Natural killer cell treated with Interleukin-12 subunit alpha and Interleukin-12 subunit beta and Interleukin-15 and Interleukin-18, amount 100 ng/mL, for 72 hours (primary cell): ENCODE results near the gene PRMT1. TPM values are rescaled to one million over a fixed set of nuclear protein-coding genes. Genes with fewer than 3 reads are reported as not detected.

Source experiments
- ATAC-seq, 2 donors: fragments of 150-1000 bp; cut with Tn5 transposase in 1 of 2; sonication (Bioruptor Pico), chemical (Tn5 transposase) in 1 of 2; 2 replicates each; pipeline ENCODE4 v1.10.0; 2021
- DNase-seq: peaks from one replicate; pipeline ENCODE4 v3.0.0; 2022; ENCODE audit warnings: low spot score
- H3K27ac Mint-ChIP-seq, 2 donors: 1 replicate in 1 of 2; 2 replicates in 1 of 2; pipeline ENCODE4 v1.8.0; 2022; ENCODE audit warnings: mixed read lengths in 2 of 2, mild to moderate bottlenecking in 1 of 2, moderate library complexity in 1 of 2
- H3K27me3 Mint-ChIP-seq, 2 donors: 1 replicate in 1 of 2; 2 replicates in 1 of 2; pipeline ENCODE4 v1.8.0; 2022; ENCODE audit warnings: mixed read lengths in 2 of 2
- H3K36me3 Mint-ChIP-seq: one replicate; pipeline ENCODE4 v1.8.0; 2022; ENCODE audit warnings: mixed read lengths
- H3K4me1 Mint-ChIP-seq, 2 donors: 1 replicate in 1 of 2; 2 replicates in 1 of 2; pipeline ENCODE4 v1.8.0; 2022; ENCODE audit warnings: low read depth in 2 of 2, mixed read lengths in 2 of 2, mild to moderate bottlenecking in 1 of 2
- H3K4me3 Mint-ChIP-seq: one replicate; pipeline ENCODE4 v1.8.0; 2022; ENCODE audit warnings: mixed read lengths
- H3K9me3 Mint-ChIP-seq: 2 replicates; pipeline ENCODE4 v1.8.0; 2022; ENCODE audit warnings: mixed read lengths
- total RNA-seq, 2 donors: library from RNA; stranded (reverse); gene quantifications; one replicate each; pipeline ENCODE4 v1.2.3, GENCODE V29; 2022

Gene PRMT1
- total RNA-seq, 2 donors from 2014 or later, result 268 to 457 TPM

DNA sequence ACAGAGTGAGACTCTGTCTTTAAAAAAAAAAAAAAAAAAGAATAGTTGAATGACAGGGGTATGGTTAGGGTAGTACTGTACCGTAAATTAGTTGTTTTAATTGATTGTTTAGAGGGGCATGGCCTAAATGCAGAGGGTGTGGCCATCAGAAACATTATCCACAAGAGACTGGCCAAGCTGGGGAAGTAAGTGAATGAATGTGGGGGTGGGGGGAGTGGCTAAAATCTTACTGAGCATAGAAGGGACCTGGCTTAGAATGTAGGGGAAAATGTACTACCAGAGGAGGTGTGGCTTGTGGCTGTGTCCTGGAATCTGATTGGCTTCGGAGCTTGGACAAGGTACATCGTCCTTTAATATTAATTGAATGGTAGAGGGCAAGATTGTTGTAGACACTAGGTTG is 7.6 kb upstream of the PRMT1 start:
- Mint-ChIP-seq H3K4me1 (peaks cover 41% of the 10 kb centered on the region in 2 donors), H3K9me3 (no peaks in the 10 kb centered on the region), H3K27me3 (no peaks in the 10 kb centered on the region), H3K36me3 (peaks cover 4% of the 10 kb centered on the region), H3K4me3 (no peak overlapping the region), H3K27ac (no peak overlapping the region)
- DNase-seq (no peak), ATAC-seq (no peak)

GRCh38 chr19:49672131-49672919 is 4.7 kb upstream of the PRMT1 start:
- Mint-ChIP-seq H3K4me3 (no peak overlapping the region), H3K9me3 (no peaks in the 10 kb centered on the region), H3K27me3 (no peaks in the 10 kb centered on the region), H3K27ac (peak overlapping the region in 1 of 2 donors; percentile 23), H3K4me1 (peaks cover 27 to 28% of the 10 kb centered on the region in 2 donors), H3K36me3 (no peaks in the 10 kb centered on the region)
- ATAC-seq (no peak), DNase-seq (peak; percentile 80)

GRCh38 chr19:49676136-49676783 is 811 bp upstream of the PRMT1 start:
- Mint-ChIP-seq H3K27ac (peak overlapping the region; percentile 97 to 98), H3K9me3 (no peaks in the 10 kb centered on the region), H3K27me3 (no peaks in the 10 kb centered on the region), H3K36me3 (no peaks in the 10 kb centered on the region), H3K4me1 (peaks cover 41 to 42% of the 10 kb centered on the region in 2 donors), H3K4me3 (peak overlapping the region; percentile 94)
- ATAC-seq, result peak; percentile 32 to 52
- peak; percentile 84 for DNase-seq

DNA sequence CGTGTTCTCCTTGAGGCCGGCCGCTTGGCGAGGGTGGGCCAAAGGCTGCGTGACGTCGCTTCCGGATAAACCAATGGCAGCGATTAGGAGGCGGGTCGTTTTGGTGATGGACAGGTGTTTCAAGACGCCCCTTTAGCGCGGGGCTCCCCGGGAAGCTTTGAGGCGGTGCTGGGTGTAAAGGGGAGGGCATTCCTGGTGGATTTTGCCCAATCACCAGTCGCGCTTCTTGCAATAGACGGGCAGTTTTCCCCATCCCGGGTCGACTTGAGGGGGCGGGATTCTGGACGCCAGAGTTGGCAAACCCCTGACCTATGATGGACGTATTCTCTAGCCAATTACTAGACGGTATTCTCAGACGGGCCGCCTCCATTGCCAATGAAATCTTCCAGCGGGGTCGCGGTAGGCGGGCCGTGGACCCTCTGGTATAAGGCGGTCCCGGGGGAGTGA is 264 bp upstream of the PRMT1 start:
- DNase-seq, result peak; percentile 99
- Mint-ChIP-seq H3K9me3 (no peaks in the 10 kb centered on the region), H3K4me1 (peaks cover 39 to 41% of the 10 kb centered on the region in 2 donors), H3K27me3 (no peaks in the 10 kb centered on the region), H3K4me3 (peak overlapping the region; percentile 94), H3K27ac (peak overlapping the region; percentile 97 to 98), H3K36me3 (no peaks in the 10 kb centered on the region)
- ATAC-seq, result peak; percentile 87 to 91

DNA sequence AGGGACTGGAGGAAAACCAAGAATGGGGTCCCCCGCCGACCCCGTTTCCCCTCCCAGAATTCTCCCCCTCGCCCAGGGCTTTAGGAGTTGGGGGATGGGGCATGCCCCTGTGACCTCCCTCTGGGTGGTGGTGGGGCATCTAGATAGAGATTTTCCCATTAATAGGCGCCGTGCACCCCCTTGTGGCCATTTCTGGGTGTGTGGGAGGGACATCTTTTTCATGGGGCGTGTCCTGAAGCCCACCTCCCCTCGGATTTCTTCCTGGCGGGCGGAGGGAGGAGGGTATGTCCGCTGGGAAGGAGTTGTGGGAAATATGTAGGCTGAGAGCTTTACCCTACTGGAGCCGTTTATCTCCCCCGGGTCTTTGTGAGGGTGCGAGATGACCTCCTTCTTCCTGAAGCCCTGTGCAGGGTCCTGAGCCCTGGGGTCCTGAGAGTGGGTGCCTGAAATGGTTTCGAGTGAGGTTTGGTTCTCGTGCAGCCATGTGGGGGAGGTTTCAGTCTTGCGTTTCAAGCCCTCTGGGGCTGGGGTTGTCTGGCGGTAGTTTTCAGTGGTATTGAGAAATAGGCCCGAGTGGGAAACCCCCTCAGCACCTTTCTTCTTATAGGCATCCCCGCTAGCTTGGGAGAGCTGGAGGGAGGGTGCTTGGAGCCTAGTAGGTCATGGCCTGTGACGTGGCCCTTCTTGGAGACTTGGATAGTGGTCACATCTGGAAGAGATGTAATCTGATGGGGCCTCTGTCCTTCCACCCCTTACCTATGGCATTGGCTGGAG is 1.0 kb downstream of the PRMT1 start:
- Mint-ChIP-seq H3K9me3 (no peaks in the 10 kb centered on the region), H3K4me1 (peaks cover 35 to 40% of the 10 kb centered on the region in 2 donors)

DNA sequence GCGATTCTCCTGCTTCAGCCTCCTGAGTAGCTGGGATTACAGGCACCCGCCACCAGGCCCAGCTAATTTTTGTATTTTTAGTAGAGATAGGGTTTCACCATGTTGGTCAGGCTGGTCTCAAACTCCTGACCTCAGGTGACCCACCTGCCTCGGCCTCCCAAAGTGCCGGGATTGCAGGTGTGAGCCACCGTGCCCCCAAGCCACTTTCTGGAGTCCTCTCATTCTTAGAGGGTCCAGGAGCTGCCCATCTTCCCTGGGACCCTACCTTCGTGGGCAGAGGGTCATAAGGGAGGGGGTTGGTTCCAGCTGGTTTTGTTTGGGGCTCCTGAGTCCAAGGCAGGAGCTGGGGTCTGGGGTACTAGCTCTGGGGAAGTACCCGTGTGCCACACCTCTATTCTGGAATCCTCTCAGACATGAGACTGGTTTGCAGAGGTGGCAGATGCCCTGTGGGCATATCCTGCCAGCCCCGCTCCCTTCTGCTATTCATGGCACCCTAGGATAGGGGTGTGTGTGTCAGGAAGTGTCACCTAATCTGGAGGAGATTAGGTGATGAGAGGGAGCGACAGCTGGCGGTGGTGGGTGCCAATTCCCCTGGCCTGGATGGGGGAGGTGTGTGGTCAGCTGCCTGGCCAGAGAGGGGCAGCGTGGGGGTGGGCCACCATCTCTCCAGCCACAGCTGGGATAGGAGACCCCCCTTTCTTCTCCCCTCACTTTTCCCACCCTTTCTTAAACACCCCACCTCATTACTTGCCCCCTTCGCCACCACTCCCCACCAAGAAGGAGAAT is 2.1 kb downstream of the PRMT1 start:
- Mint-ChIP-seq H3K4me1 (peaks cover 30 to 42% of the 10 kb centered on the region in 2 donors), H3K27ac (peak overlapping the region; percentile 95 to 98), H3K4me3 (peak overlapping the region; percentile 94), H3K27me3 (no peaks in the 10 kb centered on the region), H3K36me3 (no peaks in the 10 kb centered on the region), H3K9me3 (no peaks in the 10 kb centered on the region)
- DNase-seq, result no peak
- ATAC-seq, result no peak

More for the DNA sequence above, 1.0 kb downstream of the PRMT1 start:
- H3K4me3 Mint-ChIP-seq, result peak overlapping the region; percentile 94
- ATAC-seq (peak; percentile 21 to 30), DNase-seq (peak; percentile 91)
- peak overlapping the region; percentile 95 to 98 for H3K27ac Mint-ChIP-seq
- H3K27me3 Mint-ChIP-seq, result no peaks in the 10 kb centered on the region
- no peaks in the 10 kb centered on the region for H3K36me3 Mint-ChIP-seq

GRCh38 chr19:49679771-49680413 is 2.8 kb downstream of the PRMT1 start:
- no peaks in the 10 kb centered on the region for H3K27me3 Mint-ChIP-seq
- H3K36me3 Mint-ChIP-seq, result no peaks in the 10 kb centered on the region
- DNase-seq (no peak), ATAC-seq (no peak)
- H3K27ac Mint-ChIP-seq, result peak overlapping the region in 1 of 2 donors; percentile 27
- H3K4me3 Mint-ChIP-seq, result peak overlapping the region; percentile 36
- H3K4me1 Mint-ChIP-seq, result peaks cover 30 to 44% of the 10 kb centered on the region in 2 donors
- no peaks in the 10 kb centered on the region for H3K9me3 Mint-ChIP-seq

DNA sequence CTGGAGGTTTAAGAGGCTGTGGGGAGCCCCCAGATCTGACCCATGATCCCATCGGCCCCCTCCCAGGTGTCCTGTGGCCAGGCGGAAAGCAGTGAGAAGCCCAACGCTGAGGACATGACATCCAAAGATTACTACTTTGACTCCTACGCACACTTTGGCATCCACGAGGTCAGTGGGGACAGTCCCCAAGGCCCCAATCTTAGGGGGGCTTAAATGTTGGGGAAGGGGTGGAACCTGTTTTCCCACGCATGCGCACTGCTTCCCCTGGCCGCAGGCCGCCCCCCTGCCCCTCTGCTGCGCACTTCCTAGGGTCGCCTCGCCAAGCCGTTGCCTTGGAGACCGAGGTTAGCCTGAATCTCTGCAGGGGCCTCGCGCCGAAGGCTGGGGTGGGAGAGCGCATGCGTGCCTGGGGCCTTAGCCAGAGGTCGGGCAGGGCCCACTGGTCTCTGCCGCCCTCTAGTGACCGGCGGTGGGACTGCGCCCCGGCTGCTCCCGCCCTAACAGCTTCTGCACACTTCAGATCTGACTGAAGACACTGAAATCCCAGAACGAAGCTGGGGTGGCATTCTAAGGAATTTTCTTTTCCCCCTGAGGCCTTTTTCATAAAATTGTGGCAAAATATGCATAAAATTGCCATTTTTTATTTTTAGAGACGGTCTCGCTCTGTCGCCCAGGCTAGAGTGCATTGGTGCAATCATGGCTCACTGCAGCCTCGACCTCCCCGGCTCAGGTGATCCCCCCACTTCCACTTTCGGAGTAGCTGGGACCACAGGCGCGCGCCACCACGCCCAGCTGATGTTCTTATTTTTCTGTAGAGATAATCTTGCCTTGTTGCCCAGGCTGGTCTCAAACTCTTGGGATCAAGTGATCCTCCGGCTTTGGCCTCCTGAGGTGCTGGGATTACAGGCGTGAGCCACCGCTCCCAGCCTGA is 3.6 kb downstream of the PRMT1 start:
- Mint-ChIP-seq H3K4me3 (peak overlapping the region; percentile 36), H3K4me1 (peaks cover 30 to 47% of the 10 kb centered on the region in 2 donors), H3K27me3 (no peaks in the 10 kb centered on the region), H3K27ac (peak overlapping the region in 1 of 2 donors; percentile 27), H3K36me3 (peaks cover 4% of the 10 kb centered on the region), H3K9me3 (no peaks in the 10 kb centered on the region)
- DNase-seq, result peak; percentile 92
- ATAC-seq, result peak in 1 of 2 donors; percentile 23

- Mint-ChIP-seq H3K4me1 (peaks cover 20 to 41% of the 10 kb centered on the region in 2 donors), H3K4me3 (no peak overlapping the region), H3K27me3 (no peaks in the 10 kb centered on the region), H3K9me3 (no peaks in the 10 kb centered on the region), H3K36me3 (peaks cover 4% of the 10 kb centered on the region), H3K27ac (peak overlapping the region in 1 of 2 donors; percentile 33)
- DNase-seq (no peak), ATAC-seq (no peak)
Observed at GRCh38 chr19:49681830-49682229, 4.8 kb downstream of the PRMT1 start.

DNA sequence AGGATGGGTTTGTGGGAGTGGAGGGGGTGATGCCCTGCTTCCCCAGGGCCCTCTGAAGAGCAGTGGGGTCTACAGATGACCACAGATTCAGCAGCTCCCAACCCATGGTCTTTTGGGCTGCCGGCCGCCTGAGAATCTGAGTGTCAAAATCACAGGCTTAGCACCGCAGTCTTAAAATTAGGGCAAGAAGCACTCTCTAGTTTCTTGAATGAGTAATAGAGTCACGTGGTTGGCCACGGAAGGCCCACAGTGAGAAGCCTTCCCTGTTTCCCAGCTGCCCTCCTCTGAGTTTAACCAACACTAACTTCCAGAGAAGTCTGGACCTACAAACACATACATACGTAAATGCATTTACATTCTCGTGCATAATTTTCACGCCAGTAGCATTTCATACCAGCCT is 5.2 kb downstream of the PRMT1 start:
- H3K9me3 Mint-ChIP-seq, result no peaks in the 10 kb centered on the region
- peaks cover 20 to 38% of the 10 kb centered on the region in 2 donors for H3K4me1 Mint-ChIP-seq
- no peaks in the 10 kb centered on the region for H3K27me3 Mint-ChIP-seq
- H3K27ac Mint-ChIP-seq, result peak overlapping the region; percentile 33 to 44
- peaks cover 4% of the 10 kb centered on the region for H3K36me3 Mint-ChIP-seq
- ATAC-seq (no peak), DNase-seq (no peak)
- no peak overlapping the region for H3K4me3 Mint-ChIP-seq

DNA sequence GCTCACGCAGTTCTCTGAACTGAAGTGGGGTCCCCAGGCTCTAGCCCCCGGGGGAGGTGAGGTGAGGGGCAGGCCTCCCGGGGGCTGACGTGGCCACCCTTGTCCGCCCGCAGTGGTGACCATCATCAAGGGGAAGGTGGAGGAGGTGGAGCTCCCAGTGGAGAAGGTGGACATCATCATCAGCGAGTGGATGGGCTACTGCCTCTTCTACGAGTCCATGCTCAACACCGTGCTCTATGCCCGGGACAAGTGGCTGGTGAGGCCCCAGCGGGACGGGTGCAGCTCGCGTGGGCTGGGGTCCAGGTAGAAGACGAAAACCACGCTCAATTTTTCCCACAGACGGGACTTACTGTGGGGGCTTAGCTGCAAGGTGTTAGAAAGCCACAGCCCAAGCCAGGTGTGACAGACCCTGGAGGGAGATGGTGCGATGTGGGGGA is 6.8 kb downstream of the PRMT1 start:
- no peak overlapping the region for H3K4me3 Mint-ChIP-seq
- no peak overlapping the region for H3K27ac Mint-ChIP-seq
- DNase-seq, result no peak
- no peak for ATAC-seq
- H3K4me1 Mint-ChIP-seq, result peaks cover 13 to 38% of the 10 kb centered on the region in 2 donors
- H3K9me3 Mint-ChIP-seq, result no peaks in the 10 kb centered on the region
- peaks cover 4% of the 10 kb centered on the region for H3K36me3 Mint-ChIP-seq
- H3K27me3 Mint-ChIP-seq, result no peaks in the 10 kb centered on the region
